Esophagus muscularis mucosa (tissue), 4 donors: ENCODE measurements around the gene KLK2.

Experiments
- CTCF ChIP-seq, 3 experiments: fragments of 200-600 bp in 2 of 3; fragments of 450-650 bp in 1 of 3; sonication (generic) in 2 of 3; IDR thresholded peaks; one replicate each; pipeline ENCODE4 v1.5.1; 2017 to 2019; ENCODE audit warnings: antibody characterized with exemption in 3 of 3, mild to moderate bottlenecking in 2 of 3, moderate library complexity in 1 of 3
- EP300 ChIP-seq: sonication (generic); formaldehyde crosslinking; IDR thresholded peaks from one replicate; pipeline ENCODE4 v1.6.1; 2017; ENCODE audit warnings: antibody characterized with exemption
- POLR2A ChIP-seq: fragments of 450-650 bp; IDR thresholded peaks from one replicate; pipeline ENCODE4 v1.6.1; 2017; ENCODE audit warnings: antibody characterized with exemption, moderate library complexity, mild to moderate bottlenecking, low read depth
- POLR2AphosphoS5 ChIP-seq, 2 donors: sonication (generic); formaldehyde crosslinking; IDR thresholded peaks; one replicate each; pipeline ENCODE4 v1.6.1; 2017; ENCODE audit warnings: antibody characterized with exemption in 2 of 2

GRCh38 chr19:50829801-50830200, 43.4 kb upstream of the KLK2 start:
- TF ChIP-seq POLR2A (no peak), CTCF (IDR thresholded peaks at IDR 0.05) (no peak), POLR2AphosphoS5 (IDR thresholded peaks at IDR 0.05) (no peak), EP300 (no peak)
